SH-SY5Y (cell line): ENCODE measurements around the gene CDH5.

ENCODE experiments used
- GATA2 ChIP-seq: IDR thresholded peaks from 2 replicates; pipeline ENCODE4 v1.6.1; 2011; ENCODE audit warnings: mild to moderate bottlenecking, low read depth, low read length
- GATA3 ChIP-seq: IDR thresholded peaks from 2 replicates; pipeline ENCODE4 v1.6.1; 2011; ENCODE audit warnings: low read depth, mild to moderate bottlenecking, low read length, moderate library complexity

DNA sequence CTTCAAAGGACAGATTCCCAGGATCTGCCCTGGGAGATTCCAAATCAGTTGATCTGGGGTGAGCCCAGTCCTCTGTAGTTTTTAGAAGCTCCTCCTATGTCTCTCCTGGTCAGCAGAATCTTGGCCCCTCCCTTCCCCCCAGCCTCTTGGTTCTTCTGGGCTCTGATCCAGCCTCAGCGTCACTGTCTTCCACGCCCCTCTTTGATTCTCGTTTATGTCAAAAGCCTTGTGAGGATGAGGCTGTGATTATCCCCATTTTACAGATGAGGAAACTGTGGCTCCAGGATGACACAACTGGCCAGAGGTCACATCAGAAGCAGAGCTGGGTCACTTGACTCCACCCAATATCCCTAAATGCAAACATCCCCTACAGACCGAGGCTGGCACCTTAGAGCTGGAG lies 840 bp upstream of the CDH5 start:
- TF ChIP-seq GATA2 (no peak), GATA3 (no peak)
